Measurements from ENCODE around the gene PTGR1. TPM values are rescaled to one million over a fixed set of nuclear protein-coding genes. Genes with fewer than 3 reads are reported as not detected.

Gene PTGR1
- total and polyA plus RNA-seq, 2 of the 8 experiments (the other 6 are each of a cell fraction or from before 2014, with no cell fraction given) = 16.9 to 28.5 TPM

DNA sequence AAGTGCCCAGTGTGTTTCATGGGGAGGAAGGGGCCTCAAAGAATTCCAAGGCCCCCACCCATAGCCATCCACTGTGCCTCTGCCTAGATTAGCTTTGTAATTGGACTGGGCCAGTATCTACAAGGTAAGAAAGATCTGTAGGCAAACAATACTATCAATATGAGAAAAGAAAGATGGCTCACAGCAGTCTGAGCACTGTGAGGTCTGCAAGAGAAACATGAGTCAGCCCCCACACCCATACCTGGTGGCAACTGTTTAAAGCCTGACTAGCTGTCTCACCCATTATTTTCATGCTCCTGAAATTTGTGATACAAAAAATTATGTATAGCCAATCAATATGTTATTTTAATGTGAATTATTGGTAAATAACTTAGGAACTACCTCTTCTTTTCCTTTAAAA is 84.5 kb downstream of the PTGR1 start:
- Histone ChIP-seq H3K14ac (ENCODE audit: insufficient read length) (no peak overlapping the region), H4K20me1 (replicated peaks in 1 of 2; ENCODE audit: control insufficient read depth in 1 of 2, insufficient read depth in 2 of 2, low read length in 2 of 2) (no peaks in the 10 kb centered on the region), H2BK120ac (replicated peaks; ENCODE audit: low read depth, low read length) (no peak overlapping the region), H3K79me2 (ENCODE audit: control insufficient read depth in 1 of 2, insufficient read depth in 2 of 2, low read length in 2 of 2) (no peaks in the 10 kb centered on the region), H3K4me3 (ENCODE audit: extremely low read depth in 1 of 4, insufficient read depth in 2 of 4, low read depth in 3 of 4, low read length in 4 of 4) (no peak overlapping the region), H3K27me3 (replicated peaks in 1 of 4; ENCODE audit: control insufficient read depth in 3 of 4, extremely low read depth in 1 of 4, insufficient read depth in 3 of 4, low read length in 3 of 4) (no peaks in the 10 kb centered on the region), H2AK5ac (ENCODE audit: low read depth, low read length) (no peak overlapping the region; the same call in 1 of the 2 replicates), H3K27ac (ENCODE audit: low read depth, low read length) (no peak overlapping the region), H3K36me3 (ENCODE audit: control insufficient read depth in 2 of 4, insufficient read depth in 4 of 4, low read length in 3 of 4) (0 out of 8 replicates have a peak, but pooled peaks cover 0 to 7% (median 0%) of the 10 kb centered on the region in 4 experiments), H3K9ac (replicated peaks in 1 of 4; ENCODE audit: extremely low read depth in 1 of 4, low read depth in 3 of 4, low read length in 3 of 4) (no peak overlapping the region), H3K56ac (replicated peaks; ENCODE audit: insufficient read length, low read depth, low read length) (no peak overlapping the region), H3K23ac (ENCODE audit: insufficient read length) (no peak overlapping the region), H2BK5ac (ENCODE audit: low read depth, low read length) (peak overlapping the region; percentile 40; the same call in 1 of the 2 replicates), H2BK15ac (ENCODE audit: low read length) (no peak overlapping the region), H4K91ac (replicated peaks; ENCODE audit: insufficient read length, low read length) (no peak overlapping the region), H3K23me2 (ENCODE audit: low read depth, low read length) (no peaks in the 10 kb centered on the region), H2BK12ac (ENCODE audit: low read depth, low read length) (no peak overlapping the region; the same call in 1 of the 2 replicates), H3K4ac (replicated peaks; ENCODE audit: insufficient read length, low read depth, low read length) (no peak overlapping the region), H3K9me3 (ENCODE audit: insufficient read depth in 2 of 2, low read depth in 1 of 2, low read length in 1 of 2) (peaks cover 4 to 14% of the 10 kb centered on the region in 2 experiments; a peak in 2 of 4 replicates), H3K18ac (ENCODE audit: extremely low read depth, low read length) (no peak overlapping the region), H4K5ac (ENCODE audit: insufficient read length, low read depth, low read length) (no peak overlapping the region), H3K4me1 (replicated peaks in 1 of 4; ENCODE audit: control insufficient read depth in 3 of 4, insufficient read depth in 4 of 4, low read length in 3 of 4) (no peaks in the 10 kb centered on the region), H2AFZ (ENCODE audit: low read length) (no peak overlapping the region), H3K4me2 (ENCODE audit: insufficient read depth in 1 of 2, low read depth in 2 of 2, low read length in 2 of 2) (no peak overlapping the region), H4K8ac (ENCODE audit: extremely low read depth, insufficient read depth, low read length) (no peak overlapping the region; the same call in 1 of the 2 replicates), H3K79me1 (ENCODE audit: low read depth, low read length) (no peaks in the 10 kb centered on the region), H2BK20ac (ENCODE audit: low read length) (no peak overlapping the region; the same call in 1 of the 2 replicates)
- POLR2A ChIA-PET (ENCODE audit: partially characterized antibody) = no interaction called here
- CTCF ChIA-PET (ENCODE audit: partially characterized antibody) = interaction anchor here (1.7 kb wide), 1 partner anchor 10 kb away, joined by 4 read pairs; the partner anchor contains the start of gene ZNF483
- no peak for FAIRE-seq
- DNase-seq (ENCODE audit: low read depth in 1 of 2, low spot score in 2 of 2) = no peak
- no peak for TF ChIP-seq HDAC6 (IDR thresholded peaks at IDR 0.05; ENCODE audit: low read depth, low read length)
- TF ChIP-seq TAF1 (IDR thresholded peaks at IDR 0.05; ENCODE audit: low read depth, low read length) = no peak
- no peak for TF ChIP-seq TEAD4 (IDR thresholded peaks at IDR 0.05; ENCODE audit: low read depth, low read length)

Measured in H1 (cell line).